Epithelial cell of esophagus (primary cell): Measurements from ENCODE around the gene KCNJ15.

Experiments used
- DNase-seq: peaks from one replicate; pipeline ENCODE4 v3.0.0; 2010; ENCODE audit warnings: low read depth
- H3K4me3 ChIP-seq: 2 replicates; pipeline ENCODE4 v1.5.1; 2011; ENCODE audit warnings: mild to moderate bottlenecking, low read length, control low read depth
- CTCF ChIP-seq: IDR thresholded peaks from 2 replicates; pipeline ENCODE4 v1.5.1; 2011; ENCODE audit warnings: low read depth, mild to moderate bottlenecking, low read length, control low read depth, inconsistent platforms; ENCODE audit not compliant: insufficient read depth; ENCODE audit errors: missing control alignments

KCNJ15 gene

GRCh38 chr21:38351176-38351959, 94.6 kb downstream of the KCNJ15 start:
- H3K4me3 ChIP-seq, result no peak overlapping the region
- TF ChIP-seq CTCF, result no peak
- no peak for DNase-seq

- H3K4me3 ChIP-seq, result peak overlapping the region; percentile 17
- TF ChIP-seq CTCF, result no peak
- DNase-seq, result peak; percentile 84
Observed at GRCh38 chr21:38351961-38352521, 95.2 kb downstream of the KCNJ15 start.

GRCh38 chr21:38352536-38353219, 95.9 kb downstream of the KCNJ15 start:
- DNase-seq, result peak; percentile 79
- peak; percentile 93 for TF ChIP-seq CTCF
- peak overlapping the region; percentile 17 for H3K4me3 ChIP-seq

- no peak overlapping the region for H3K4me3 ChIP-seq
- TF ChIP-seq CTCF, result no peak
- no peak for DNase-seq
Observed at GRCh38 chr21:38354231-38354630, 97.4 kb downstream of the KCNJ15 start.

- TF ChIP-seq CTCF, result no peak
- H3K4me3 ChIP-seq, result no peak overlapping the region
- no peak for DNase-seq
Observed at GRCh38 chr21:38354746-38355145, 98.0 kb downstream of the KCNJ15 start.

GRCh38 chr21:38355353-38355752, 98.6 kb downstream of the KCNJ15 start:
- no peak overlapping the region for H3K4me3 ChIP-seq
- DNase-seq, result no peak
- no peak for TF ChIP-seq CTCF
